Fibroblast of the aortic adventitia (primary cell): ENCODE measurements around the gene LHPP. TPM values are rescaled to one million over a fixed set of nuclear protein-coding genes. Genes with fewer than 3 reads are reported as not detected.

ENCODE experiments used
- DNase-seq: peaks from one replicate; pipeline ENCODE4 v3.0.0-alpha.2; 2010; ENCODE audit warnings: low read depth
- H3K4me3 ChIP-seq: 2 replicates; pipeline ENCODE4 v1.5.1; 2011; ENCODE audit warnings: low read depth, mild to moderate bottlenecking, control low read depth, low read length, moderate library complexity
- CTCF ChIP-seq: IDR thresholded peaks from 2 replicates; pipeline ENCODE4 v1.5.1; 2011; ENCODE audit warnings: mild to moderate bottlenecking, low read length, control low read depth, inconsistent platforms; ENCODE audit not compliant: insufficient read depth
- total RNA-seq: library from RNA; depleted of rRNA; stranded (reverse); fragments of >200 nt; gene quantifications from 2 replicates; pipeline ENCODE4 v1.2.3, GENCODE V29; 2012; ENCODE audit warnings: low replicate concordance

Gene LHPP
- total RNA-seq, 1 donor, result 12.5 TPM

DNA sequence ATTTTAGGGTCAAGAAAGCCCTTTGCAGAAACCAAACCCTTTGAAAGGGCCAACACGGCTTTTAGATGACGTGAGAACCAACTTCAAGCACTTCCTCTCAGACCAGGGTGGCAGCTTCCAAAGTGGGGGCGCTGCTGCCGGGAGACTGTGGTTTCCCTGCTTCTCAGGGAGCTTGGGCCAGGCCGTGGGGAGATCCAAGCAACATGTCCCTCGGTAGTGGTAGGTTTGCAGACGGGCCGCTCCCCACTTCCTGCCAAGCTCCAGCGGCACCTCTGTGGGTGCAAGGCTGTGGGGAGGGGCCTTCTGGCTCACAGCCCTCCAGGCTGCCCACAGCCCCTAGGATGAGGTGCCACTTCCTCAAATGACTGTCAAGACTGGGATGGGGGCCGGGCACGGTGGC, 150.1 kb downstream of the LHPP start:
- DNase-seq, result no peak
- TF ChIP-seq CTCF, result no peak
- no peak overlapping the region for H3K4me3 ChIP-seq

DNA sequence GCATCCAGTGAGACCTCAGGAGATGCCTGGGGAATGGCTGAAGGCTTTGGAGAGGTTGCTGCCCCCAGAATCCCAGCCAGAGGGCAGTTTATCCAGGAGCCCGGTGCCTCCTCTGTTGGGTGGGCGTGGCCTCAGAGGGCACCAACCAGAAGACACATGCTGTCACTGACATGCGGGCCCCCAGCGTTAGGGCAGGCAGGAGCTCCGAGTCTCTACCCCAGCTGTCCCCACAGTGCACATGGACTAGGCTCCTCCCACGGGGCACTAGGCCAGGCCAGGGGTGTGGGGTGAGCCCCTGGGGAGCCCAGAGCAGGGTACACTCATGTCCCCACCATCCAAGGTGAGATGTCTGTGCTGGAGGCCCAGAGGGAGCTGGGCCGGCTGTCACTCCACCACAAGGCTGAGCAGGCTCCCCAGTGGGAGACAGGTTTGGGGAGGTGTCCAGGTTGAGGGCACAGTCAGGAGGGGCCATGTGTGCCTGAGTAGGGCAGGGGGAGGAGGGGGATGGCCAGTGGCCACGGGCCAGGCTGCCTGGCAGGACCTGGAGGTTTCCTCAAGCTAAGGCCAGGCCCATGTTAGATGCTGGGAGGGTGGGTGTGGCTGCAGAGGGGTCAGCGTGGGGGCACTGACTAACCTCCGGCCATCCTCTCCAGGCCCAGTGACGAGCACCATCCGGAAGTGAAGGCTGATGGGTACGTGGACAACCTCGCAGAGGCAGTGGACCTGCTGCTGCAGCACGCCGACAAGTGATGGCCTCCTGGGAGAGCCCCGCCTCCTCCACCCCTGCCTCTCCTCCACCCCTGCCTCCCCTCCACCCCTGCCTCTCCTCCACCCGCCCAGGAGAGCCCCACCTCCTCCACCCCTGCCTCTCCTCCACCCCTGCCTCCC, 151.2 kb downstream of the LHPP start:
- DNase-seq, result peak; percentile 65
- H3K4me3 ChIP-seq, result no peak overlapping the region
- TF ChIP-seq CTCF, result no peak

DNA sequence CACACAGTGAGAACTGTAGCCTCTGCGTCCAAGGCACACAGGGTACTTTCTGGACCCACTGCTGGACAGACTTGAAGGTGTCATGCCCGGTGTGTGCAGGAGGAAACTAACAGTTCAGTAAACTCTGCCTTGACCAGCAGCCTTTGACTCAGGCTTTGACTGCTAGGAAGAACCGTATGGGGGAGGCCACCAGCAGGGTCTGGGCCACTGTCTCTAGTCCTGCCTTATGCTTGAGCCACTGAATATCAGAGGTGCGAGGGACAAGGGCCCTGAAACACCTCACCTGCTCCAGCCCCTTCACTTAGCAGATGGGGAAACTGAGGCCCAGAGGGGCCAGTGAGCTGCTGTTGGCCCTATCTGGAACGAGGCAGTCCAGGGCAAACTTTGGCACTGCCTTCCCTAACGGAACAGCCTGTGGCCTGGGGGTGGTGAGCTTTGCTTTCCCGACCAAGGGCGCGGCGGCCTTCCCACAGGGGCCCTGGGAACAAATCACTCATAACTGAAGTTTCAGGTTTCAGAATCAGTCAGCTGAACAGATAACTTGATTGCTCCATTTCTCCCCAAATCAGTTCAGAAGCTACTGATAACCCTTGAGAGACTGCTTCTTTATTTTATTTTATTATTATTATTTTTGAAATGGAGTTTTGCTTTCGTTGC, 152.5 kb downstream of the LHPP start:
- TF ChIP-seq CTCF, result no peak
- no peak for DNase-seq
- H3K4me3 ChIP-seq, result no peak overlapping the region

GRCh38 chr10:124615259-124615658, 153.6 kb downstream of the LHPP start:
- DNase-seq, result no peak
- no peak for TF ChIP-seq CTCF
- no peak overlapping the region for H3K4me3 ChIP-seq

DNA sequence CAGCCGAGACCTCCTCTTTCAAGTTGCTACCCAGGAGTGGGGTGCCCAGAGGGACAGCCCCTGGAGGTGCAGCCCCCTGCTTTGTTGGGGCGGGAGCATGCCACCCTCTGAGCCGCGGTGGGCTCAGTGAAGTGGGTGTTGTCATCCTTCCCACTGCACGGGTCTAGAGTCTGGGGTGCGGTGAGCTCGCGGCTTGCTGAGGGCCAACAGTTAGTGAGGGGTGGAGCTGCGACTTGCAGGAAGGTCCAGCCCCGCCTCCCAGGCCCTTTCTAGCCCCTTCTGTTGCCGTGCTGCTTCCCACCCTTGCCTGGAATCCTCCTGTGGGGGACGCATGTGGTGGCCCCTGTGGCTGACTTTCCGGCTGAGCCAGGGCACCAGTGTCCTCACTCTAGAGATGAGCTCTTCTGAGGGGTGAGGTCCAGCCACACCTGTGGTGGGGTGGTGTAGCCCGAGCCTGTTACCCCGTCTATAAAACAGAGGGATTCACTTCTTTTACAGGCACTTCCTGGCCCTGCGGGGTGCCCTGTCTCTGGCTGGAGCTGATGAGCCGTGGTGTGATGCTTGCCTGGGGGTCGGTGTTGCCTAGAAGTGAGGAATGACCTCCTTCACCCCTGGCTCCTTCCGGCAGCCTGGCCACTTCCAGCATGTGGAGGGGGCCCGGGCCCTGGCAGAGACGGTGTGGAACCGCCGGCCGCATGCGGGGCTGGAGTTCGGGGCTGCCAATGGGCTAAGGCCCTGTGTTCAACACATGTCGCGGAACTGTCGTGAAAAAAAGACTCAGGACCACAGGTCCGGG, 154.6 kb downstream of the LHPP start:
- no peak for TF ChIP-seq CTCF
- DNase-seq, result no peak
- H3K4me3 ChIP-seq, result no peak overlapping the region

DNA sequence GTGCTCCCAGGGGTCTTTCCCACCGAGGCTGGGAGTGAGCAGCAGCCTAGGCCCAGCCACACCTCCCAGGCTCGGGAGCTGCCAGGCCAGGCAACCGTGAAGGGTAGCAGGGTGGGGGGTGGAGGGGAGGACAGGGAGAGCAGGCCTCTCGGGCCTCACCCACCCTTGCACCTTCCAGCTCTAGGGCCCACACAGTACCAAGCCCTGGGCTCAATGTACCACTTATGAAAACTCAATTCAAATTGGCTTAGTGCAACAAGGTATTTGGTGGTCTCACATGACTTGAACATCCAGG, 155.2 kb downstream of the LHPP start:
- no peak overlapping the region for H3K4me3 ChIP-seq
- no peak for TF ChIP-seq CTCF
- DNase-seq, result no peak
